Body of pancreas (tissue), 4 donors: ENCODE results near the gene IMMP1L.

Experiments used
- POLR2A ChIP-seq, 3 donors: fragments of 450-650 bp; IDR thresholded peaks; one replicate each; pipeline ENCODE4 v1.6.1; 2016; ENCODE audit warnings: antibody characterized with exemption in 3 of 3, mild to moderate bottlenecking in 2 of 3
- TF ChIP-seq, protein P1 (sequence below), 7 experiments: fragments of 450-650 bp in 4 of 7; fragments of 200-600 bp in 3 of 7; sonication (generic) in 3 of 7; IDR thresholded peaks; one replicate each; pipeline ENCODE4 v1.5.1; 2016 to 2019; ENCODE audit warnings: antibody characterized with exemption in 7 of 7

- TF ChIP-seq, protein P1, sequence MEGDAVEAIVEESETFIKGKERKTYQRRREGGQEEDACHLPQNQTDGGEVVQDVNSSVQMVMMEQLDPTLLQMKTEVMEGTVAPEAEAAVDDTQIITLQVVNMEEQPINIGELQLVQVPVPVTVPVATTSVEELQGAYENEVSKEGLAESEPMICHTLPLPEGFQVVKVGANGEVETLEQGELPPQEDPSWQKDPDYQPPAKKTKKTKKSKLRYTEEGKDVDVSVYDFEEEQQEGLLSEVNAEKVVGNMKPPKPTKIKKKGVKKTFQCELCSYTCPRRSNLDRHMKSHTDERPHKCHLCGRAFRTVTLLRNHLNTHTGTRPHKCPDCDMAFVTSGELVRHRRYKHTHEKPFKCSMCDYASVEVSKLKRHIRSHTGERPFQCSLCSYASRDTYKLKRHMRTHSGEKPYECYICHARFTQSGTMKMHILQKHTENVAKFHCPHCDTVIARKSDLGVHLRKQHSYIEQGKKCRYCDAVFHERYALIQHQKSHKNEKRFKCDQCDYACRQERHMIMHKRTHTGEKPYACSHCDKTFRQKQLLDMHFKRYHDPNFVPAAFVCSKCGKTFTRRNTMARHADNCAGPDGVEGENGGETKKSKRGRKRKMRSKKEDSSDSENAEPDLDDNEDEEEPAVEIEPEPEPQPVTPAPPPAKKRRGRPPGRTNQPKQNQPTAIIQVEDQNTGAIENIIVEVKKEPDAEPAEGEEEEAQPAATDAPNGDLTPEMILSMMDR (IDR thresholded peaks at IDR 0.05): no peak
- TF ChIP-seq POLR2A (IDR thresholded peaks at IDR 0.05): no peak
Measured at GRCh38 chr11:31412946-31413345, 96.5 kb downstream of the IMMP1L start.
